NCI-H748 (cell line): ENCODE data around the gene PCSK5.
"Not testable (repeated sequence)": the region's sequence is repeated elsewhere in the genome, so short reads cannot be mapped to it uniquely, and the experiment has no call there.

Experiments
- DNase-seq: peaks from one replicate; lab custom pipeline; 2025; ENCODE audit not compliant: unreplicated experiment; lab: John Stamatoyannopoulos, UW

The PCSK5 gene

GRCh38 chr9:75889577-75889976 is 896 bp upstream of the PCSK5 start:
- peak; percentile 38 for DNase-seq

GRCh38 chr9:75889977-75890471 is 449 bp upstream of the PCSK5 start:
- peak; percentile 48 for DNase-seq

GRCh38 chr9:75891277-75891741 is 836 bp downstream of the PCSK5 start:
- DNase-seq: peak; percentile 53

DNA sequence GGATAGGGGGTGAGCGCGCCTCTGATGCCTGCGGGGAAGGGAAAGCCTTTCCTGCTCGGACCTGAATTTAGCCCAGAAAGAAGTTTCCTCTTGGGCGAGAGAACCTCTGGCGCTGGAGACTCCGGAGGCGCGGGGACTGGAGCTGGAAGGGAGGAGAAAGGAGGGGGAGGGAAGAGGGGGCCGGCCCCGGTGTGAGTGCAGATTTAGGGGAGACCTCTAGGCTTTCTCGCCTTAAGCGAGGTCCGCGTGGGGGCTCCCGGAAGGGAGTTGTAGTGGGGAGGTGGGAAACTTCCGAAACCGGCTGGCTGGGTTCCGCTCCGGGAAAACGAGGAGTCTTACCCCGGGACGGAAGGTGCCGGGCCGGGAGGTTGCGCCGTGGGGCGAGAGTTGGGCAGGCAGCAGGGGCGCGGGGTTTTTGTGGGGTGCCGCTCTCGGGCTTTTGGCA is 1.3 kb downstream of the PCSK5 start:
- DNase-seq: peak; percentile 40

DNA sequence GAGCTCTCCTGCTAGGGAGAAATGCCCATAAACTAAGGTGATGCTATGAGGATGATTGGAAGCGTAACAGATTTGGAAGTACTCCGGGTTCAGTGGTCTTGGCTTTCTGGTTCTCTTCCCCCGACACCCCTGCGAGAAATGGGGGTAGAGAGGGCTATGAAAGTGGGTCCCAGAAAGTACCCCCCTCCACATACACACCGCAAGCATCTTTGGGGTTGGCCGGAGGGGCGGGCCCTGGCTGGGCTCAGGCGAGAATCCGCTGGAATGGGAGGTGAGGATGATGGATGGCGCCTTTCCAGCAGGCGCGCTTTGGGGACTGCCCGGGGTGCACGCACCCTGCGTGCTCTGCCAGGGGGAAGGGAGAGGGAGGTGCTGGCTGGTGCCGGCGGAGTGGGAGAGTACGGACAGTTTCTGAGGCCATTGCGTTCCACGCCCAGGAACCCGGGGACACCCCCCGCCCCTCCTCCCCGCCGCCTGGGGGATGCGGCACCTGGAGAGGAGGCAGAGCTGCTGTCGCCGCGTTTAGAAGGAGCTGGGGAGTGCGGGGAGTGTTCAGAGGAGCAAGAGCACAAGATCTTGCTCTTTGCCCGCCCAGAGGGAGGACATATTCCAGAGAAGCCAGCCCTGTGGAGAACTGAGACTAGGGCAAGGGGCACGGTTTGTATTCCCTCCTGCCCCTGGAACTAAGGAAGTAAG is 1.9 kb downstream of the PCSK5 start:
- DNase-seq: no peak

GRCh38 chr9:75893106-75893505 is 2.6 kb downstream of the PCSK5 start:
- DNase-seq: no peak

GRCh38 chr9:75894566-75894965 is 4.1 kb downstream of the PCSK5 start:
- no peak for DNase-seq

- DNase-seq: no peak
Measured at GRCh38 chr9:75895112-75895511, 4.6 kb downstream of the PCSK5 start.

DNA sequence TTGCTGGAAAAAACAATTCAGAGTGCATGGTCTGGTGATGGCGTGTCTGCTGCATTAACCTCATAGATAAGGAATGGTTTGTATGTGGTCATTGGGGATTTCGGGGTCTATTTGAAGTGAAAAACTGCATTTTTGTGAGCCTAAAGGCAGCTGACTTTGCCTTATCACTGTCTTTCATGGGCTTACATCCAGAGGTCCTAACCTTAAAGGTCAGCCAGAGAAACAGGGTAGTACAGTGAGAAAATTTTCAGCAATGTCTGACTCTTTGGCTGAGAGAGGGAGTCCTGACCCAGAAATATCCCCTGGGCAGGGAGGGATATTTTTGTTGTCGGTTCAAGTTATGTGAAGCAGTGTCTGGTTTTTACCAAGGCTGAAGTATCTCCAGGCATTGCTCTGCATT is 5.7 kb downstream of the PCSK5 start:
- no peak for DNase-seq

- DNase-seq: not testable (repeated sequence)
Measured at GRCh38 chr9:75900893-75901524, 10.5 kb downstream of the PCSK5 start.

DNA sequence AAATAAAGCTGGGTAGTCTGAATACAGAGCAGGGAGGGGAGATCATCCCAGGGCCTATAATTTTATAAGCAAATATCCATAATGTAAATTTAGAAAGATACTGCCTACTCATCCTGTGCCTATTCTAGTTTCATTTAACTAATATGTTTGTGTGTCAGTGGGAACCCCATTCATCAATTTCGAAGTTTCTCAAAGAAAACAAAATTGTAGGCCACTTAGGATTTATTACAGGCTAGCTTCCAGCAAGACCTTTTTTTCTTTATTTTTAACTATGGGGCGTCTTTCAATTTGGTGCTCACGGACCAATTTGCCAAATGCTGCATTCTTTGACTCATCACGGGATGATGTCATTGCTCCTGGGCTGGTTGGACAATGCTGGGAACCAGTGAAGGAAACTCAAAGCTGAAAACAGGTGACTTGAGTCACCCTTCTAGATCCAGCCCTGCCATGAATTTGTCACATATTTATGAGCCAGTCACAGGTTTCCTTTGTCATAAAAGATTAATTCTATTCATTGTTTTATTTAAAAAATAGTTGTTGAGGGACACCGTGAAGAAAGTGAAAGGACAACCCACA is 13.4 kb downstream of the PCSK5 start:
- no peak for DNase-seq

GRCh38 chr9:75904364-75904763 is 13.9 kb downstream of the PCSK5 start:
- no peak for DNase-seq

DNA sequence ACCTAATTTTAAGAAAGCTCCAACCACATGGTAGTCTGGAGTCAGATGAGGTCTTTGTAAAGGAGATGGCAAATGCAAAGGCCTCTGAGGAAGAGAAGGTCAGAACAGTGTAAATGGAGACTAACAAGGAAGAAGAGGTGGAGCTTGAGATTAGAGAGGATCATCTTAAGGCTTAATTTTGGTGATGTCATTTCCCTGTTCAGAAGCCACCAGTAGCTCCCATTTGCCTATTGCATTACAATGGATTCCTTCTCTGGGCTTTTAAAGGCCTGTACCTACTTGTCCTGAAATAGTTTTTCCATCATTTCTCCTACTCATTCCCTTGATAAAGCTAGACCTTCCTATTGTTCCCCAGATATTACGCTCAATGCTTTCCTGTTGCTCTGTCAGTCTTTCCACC is 16.1 kb downstream of the PCSK5 start:
- DNase-seq: no peak

DNA sequence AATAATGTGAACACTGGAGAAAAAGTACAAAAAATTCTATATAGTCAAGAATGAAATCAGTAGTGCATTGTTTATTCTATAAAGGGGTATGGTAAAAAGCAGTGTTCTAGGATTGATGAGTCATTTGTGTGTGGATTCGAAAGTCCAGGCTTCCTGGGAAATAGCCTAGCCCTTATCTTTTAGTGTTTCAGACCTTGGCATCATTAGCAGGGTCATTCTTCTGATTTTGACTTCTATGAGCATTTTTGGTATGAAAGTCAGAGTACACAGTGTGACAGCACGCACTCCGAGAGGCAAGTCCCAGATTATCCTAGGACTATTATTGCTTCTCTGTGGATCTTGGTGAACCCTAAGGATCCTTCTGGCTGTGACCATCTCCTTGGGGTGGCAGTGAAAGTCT is 16.9 kb downstream of the PCSK5 start:
- DNase-seq: no peak

- DNase-seq: no peak
Measured at GRCh38 chr9:75907923-75908322, 17.4 kb downstream of the PCSK5 start.

DNA sequence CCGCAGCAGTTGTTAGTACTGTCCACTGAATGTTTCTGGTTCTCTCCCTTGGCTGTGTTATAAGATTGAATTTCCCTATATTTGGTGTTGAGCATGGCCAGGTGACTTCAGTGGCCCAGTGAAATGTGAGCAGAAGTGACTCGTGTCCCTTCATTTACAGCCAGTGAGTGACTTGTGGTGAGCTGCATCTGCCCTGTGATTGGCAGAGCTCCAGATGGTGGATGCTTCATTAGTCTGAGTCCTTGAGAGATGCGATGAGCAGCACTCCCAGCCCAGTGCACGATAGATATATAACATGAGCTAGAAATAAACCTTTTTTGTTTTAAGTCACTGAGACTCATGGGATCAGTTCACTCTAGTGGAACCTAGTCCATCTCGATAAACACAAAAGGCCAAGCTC is 19.3 kb downstream of the PCSK5 start:
- no peak for DNase-seq

GRCh38 chr9:75910731-75911130 is 20.3 kb downstream of the PCSK5 start:
- DNase-seq: no peak

GRCh38 chr9:75911390-75911789 is 20.9 kb downstream of the PCSK5 start:
- DNase-seq: no peak

- DNase-seq: no peak
Measured at GRCh38 chr9:75912951-75913350, 22.5 kb downstream of the PCSK5 start.

- DNase-seq: no peak
Measured at GRCh38 chr9:75914002-75914401, 23.5 kb downstream of the PCSK5 start.

DNA sequence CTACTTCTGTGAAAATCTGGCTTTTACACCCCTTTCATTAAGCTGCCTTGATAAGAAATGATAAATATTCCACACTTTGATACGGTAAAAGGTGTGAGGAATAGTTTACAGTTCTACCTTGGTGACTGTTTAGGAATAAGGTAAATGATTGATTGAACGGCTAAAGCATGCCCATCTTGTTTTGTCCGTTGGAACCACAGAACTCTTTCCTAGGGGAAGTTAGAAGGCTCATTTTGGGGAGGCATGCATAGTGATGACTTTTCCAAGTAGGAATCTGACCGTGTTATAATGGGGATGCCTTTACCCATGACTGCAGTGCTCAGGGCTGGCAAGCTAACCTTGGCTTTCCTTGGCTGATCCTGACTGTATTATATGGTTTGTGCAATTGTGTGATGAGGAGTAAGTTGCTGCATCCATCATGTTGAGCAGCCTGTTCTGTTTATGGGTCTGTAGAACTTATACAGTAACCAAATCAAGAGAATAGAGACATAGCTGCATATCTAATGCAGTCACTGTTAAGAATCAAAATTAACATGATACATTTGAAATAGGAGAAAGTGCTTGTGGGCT is 24.5 kb downstream of the PCSK5 start:
- DNase-seq: no peak

- DNase-seq: no peak
Measured at GRCh38 chr9:75918154-75918553, 27.7 kb downstream of the PCSK5 start.
